Hepatocyte (in vitro differentiated cells): ENCODE measurements around the gene ISYNA1.

Source experiments
- CTCF ChIP-seq: fragments of 200-600 bp; sonication (generic); IDR thresholded peaks from 2 replicates; pipeline ENCODE4 v1.5.1; 2016; ENCODE audit warnings: antibody characterized with exemption, mild to moderate bottlenecking; ENCODE audit not compliant: poor library complexity
- EZH2 ChIP-seq: fragments of 200-600 bp; sonication (generic); IDR thresholded peaks from 2 replicates; pipeline ENCODE4 v1.6.1; 2016; ENCODE audit warnings: antibody characterized with exemption, mild to moderate bottlenecking, borderline replicate concordance

GRCh38 chr19:18433735-18434398 lies 4.1 kb downstream of the ISYNA1 start:
- TF ChIP-seq CTCF, result no peak
- TF ChIP-seq EZH2, result no peak
